ENCODE data around the gene HOXB5.
A peak's percentile ranks its signal among the peaks of the same experiment; 100 is the strongest.

HOXB5 gene

DNA sequence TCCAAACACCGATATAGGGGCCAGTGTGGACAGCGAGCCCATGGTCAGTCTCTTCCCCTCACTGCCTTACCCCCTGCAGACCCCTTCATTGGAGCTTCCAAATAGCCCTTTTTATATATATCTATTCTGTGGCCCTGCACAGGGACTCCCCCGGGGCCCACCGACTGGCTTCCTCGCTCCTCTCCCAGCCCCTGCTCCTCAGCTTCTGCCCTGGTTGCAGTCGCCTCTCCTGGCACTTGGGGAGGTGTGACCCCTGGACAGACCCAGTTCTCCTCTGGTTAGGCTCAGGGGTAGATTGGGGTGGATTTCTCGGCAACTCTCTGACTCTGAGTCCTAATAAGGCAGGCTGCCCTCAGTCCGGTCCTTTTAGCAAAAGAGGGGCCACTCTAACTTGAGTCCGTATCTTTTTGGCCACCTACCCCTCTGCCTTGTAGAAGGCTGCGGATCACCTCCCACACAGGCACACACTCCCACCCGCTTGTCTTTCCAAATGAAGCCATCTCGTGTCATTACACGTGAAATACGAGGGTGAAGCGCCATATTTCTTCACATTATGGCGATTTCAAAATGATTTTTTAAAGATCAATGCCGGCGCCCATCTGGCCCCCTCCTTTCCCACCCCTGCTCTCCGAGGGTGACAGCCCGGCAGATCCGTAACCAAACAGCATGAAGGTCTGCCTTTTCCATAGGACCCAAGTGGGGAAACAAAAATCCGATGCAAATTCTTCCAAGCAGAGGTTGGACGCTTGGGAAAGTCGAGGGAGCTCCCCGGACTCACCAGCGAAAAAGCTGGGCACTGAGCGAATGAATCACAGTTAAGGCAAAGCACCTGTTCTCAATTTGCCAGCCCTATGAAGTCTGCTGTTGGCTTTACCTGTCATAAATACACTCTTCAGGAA lies 34.3 kb upstream of the HOXB5 start:
- Histone ChIP-seq H3K4me3 (ENCODE audit: low read depth, low read length) (no peak overlapping the region), H3K27me3 (ENCODE audit: insufficient read depth, low read length) (peaks cover 98% of the 10 kb centered on the region)

DNA sequence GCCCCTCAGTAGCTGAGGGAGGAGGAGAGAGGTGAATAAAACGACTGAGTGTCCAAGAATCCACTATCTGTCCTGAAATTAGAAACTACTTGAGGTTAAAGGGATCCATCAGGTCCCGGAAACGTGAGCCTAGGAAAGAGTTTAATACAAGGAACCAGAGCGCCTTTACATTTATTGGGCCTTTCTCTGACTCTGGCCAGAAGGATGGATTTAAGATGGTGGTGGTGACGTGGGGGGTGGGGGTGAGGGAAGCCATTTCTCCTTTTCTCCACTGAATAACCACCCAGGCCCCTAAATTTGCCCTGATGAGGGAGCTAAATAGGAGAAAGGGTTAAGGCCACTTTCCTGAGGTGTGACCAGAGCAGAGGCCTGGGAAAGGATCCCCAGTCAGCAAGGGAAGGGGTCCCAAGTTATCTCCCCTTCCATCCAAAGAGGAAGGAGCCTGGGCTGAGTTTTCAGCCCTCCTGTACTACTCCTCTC lies 33.6 kb upstream of the HOXB5 start:
- H2AFZ ChIP-seq (ENCODE audit: low read length, unreplicated experiment) = no peak overlapping the region
- H3K27ac ChIP-seq (ENCODE audit: low read depth, low read length) = no peak overlapping the region
- no peaks in the 10 kb centered on the region for H3K4me1 ChIP-seq (ENCODE audit: control insufficient read depth, insufficient read depth, low read length, unreplicated experiment)
- no peaks in the 10 kb centered on the region for H3K36me3 ChIP-seq (ENCODE audit: insufficient read depth, low read length)
- H3K79me2 ChIP-seq (ENCODE audit: control insufficient read depth, insufficient read depth, low read length, unreplicated experiment) = no peaks in the 10 kb centered on the region
- no peak overlapping the region for H3K4me3 ChIP-seq (ENCODE audit: low read depth, low read length)
- H3K27me3 ChIP-seq (ENCODE audit: insufficient read depth, low read length) = peaks cover 98% of the 10 kb centered on the region

More for the DNA sequence above, 34.3 kb upstream of the HOXB5 start:
- Histone ChIP-seq H3K4me1 (ENCODE audit: control insufficient read depth, insufficient read depth, low read length, unreplicated experiment) (no peaks in the 10 kb centered on the region), H2AFZ (ENCODE audit: low read length, unreplicated experiment) (no peak overlapping the region), H3K27ac (ENCODE audit: low read depth, low read length) (no peak overlapping the region), H3K36me3 (ENCODE audit: insufficient read depth, low read length) (no peaks in the 10 kb centered on the region), H3K79me2 (ENCODE audit: control insufficient read depth, insufficient read depth, low read length, unreplicated experiment) (no peaks in the 10 kb centered on the region)

DNA sequence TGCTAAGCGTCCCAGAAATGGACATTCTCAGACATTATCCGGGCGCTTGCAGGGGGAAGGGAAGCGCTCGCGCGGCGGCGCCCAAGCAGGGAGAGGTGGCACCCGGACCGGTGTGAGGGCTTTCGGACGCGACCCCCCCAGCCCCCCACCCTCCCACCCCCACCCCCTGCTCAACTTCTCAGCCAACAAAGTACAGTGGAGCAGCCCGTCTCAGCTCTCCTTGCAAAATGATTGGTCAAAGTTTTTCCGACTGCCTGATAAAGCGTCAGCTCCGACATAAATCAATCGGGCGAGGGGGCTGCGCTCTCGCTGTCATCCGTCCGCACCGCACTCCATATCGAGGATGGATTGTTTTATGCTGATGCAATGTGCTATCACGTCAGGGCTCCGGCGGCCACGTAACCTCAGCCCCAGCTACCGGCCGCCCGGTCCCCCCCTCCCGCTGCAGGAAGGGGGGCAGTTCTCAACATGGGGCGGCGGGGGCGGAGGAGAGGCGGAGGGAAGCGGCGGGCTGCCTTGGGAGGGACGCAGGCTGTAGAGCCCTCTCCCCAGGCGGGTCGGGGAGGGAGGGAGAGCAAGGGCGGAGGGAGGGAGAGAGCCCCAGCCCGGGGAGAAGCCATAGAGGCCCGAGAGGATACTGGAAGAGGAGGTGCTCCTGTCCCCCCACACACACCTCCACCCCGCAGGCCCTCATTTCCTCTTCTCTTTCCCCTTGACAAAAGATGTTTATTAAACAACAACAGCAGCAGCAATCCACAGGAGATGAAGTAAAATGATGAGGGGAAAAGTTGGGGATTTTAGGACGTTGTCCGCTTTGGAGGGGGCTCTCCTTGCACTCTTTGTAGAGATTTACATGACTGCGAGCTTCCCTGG lies 32.9 kb upstream of the HOXB5 start, which contains the start of gene HOXB9:
Gene HOXB9, minus strand, starts transcription at position 114 of the 873 bp plus-strand sequence. Its CDS starts 89 bp downstream, at position 25.
- H3K4me3 ChIP-seq (ENCODE audit: low read depth, low read length) = peak within 1 kb of the TSS; percentile 52
- no peaks in the 10 kb centered on the region for H3K79me2 ChIP-seq (ENCODE audit: control insufficient read depth, insufficient read depth, low read length, unreplicated experiment)
- H3K27me3 ChIP-seq (ENCODE audit: insufficient read depth, low read length) = peaks cover 98% of the 10 kb centered on the region
- H3K4me1 ChIP-seq (ENCODE audit: control insufficient read depth, insufficient read depth, low read length, unreplicated experiment) = no peaks in the 10 kb centered on the region
- no peak within 1 kb of the TSS for H2AFZ ChIP-seq (ENCODE audit: low read length, unreplicated experiment)
- H3K27ac ChIP-seq (ENCODE audit: low read depth, low read length) = no peak within 1 kb of the TSS
- H3K36me3 ChIP-seq (ENCODE audit: insufficient read depth, low read length) = no peaks in the 10 kb centered on the region

DNA sequence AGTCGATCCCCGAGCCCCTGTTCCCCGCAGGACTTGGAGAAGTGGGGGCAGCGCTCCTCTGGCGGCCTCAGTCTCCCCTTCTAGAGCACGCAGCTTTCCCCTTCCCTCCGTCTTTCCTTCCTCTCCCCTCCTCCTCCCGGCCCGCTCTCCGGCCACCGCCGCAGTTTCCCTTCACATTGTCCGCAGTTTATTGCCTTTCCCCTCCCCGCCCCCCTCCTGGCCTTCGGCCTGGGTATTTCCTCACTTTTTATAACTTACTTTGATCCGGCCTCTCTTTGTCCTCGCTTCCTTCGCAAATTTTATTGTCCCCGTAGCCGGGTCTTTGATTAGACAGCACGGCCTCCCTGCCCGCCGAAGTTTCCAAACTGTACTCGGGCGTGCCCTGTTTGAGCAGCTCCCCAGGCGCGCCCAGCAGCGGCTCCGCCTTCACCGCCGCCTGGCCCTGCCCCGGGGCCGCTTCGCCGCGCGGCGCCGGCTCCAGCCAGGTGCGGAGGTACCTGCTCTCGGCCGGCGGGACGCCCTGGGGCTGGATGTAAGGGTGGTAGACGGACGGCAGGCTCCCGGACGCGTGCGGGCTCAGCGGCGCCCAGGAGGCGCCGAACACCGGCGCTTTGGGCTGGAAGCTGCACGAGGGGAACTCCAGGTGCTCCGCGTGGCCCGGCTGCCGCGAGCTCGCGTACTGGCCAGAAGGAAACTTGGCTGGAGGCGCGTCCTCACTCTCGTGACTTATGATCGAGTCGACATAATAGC lies 32.1 kb upstream of the HOXB5 start:
- Histone ChIP-seq H3K4me3 (ENCODE audit: low read depth, low read length) (peak overlapping the region; percentile 52), H3K79me2 (ENCODE audit: control insufficient read depth, insufficient read depth, low read length, unreplicated experiment) (no peaks in the 10 kb centered on the region), H3K4me1 (ENCODE audit: control insufficient read depth, insufficient read depth, low read length, unreplicated experiment) (no peaks in the 10 kb centered on the region), H3K27me3 (ENCODE audit: insufficient read depth, low read length) (peaks cover 98% of the 10 kb centered on the region), H3K36me3 (ENCODE audit: insufficient read depth, low read length) (no peaks in the 10 kb centered on the region), H3K27ac (ENCODE audit: low read depth, low read length) (no peak overlapping the region), H2AFZ (ENCODE audit: low read length, unreplicated experiment) (no peak overlapping the region)

DNA sequence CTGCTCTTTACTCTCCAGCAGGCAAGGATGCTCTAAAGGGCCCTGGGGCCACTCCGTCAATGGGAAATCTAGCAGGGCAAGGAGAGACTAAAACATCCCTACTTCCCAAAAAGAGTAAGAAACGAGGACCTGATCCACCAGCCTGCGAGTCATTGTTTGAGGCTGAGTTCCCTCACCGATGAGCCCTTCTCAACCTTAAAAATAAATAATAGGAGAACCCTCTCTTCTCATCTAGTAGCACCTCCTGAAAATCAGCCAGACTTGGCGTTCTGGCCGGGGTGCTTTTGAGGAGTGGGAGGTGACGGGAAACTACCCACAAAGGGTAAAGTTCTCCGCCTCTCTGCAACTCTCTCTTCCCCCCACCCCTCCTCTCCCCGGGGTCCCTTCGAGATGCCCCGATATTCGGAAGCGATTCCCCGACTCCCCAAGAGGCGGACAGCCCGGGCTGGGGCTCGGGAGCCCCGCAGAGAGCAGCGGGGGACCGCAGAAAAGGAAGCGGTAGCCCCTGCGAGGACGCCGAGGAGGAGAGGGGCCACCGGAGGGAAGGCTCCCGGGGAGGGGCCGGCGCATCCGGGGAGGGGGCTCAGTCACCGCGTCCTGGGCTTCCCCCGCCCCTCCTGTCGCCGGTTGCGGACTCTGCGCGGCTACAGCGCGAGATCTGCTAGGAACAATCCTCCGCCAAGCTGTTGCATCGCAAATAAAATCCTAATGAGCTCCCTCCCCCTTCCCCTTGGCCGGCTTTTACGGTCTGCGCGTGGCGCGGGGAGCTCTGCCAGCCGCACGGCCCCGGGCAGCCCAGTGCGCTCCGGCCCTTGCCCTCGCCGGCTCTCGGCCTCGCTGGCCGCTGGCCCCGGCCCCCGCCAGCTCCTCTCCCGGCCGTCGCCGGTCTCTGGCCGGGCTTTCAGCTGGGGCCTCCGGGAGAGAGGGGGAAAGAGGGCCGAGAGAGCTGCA lies 31.2 kb upstream of the HOXB5 start:
- Histone ChIP-seq H2AFZ (ENCODE audit: low read length, unreplicated experiment) (no peak overlapping the region), H3K27me3 (ENCODE audit: insufficient read depth, low read length) (peaks cover 98% of the 10 kb centered on the region), H3K4me1 (ENCODE audit: control insufficient read depth, insufficient read depth, low read length, unreplicated experiment) (no peaks in the 10 kb centered on the region), H3K79me2 (ENCODE audit: control insufficient read depth, insufficient read depth, low read length, unreplicated experiment) (no peaks in the 10 kb centered on the region), H3K4me3 (ENCODE audit: low read depth, low read length) (peak overlapping the region; percentile 52), H3K27ac (ENCODE audit: low read depth, low read length) (no peak overlapping the region), H3K36me3 (ENCODE audit: insufficient read depth, low read length) (no peaks in the 10 kb centered on the region)

DNA sequence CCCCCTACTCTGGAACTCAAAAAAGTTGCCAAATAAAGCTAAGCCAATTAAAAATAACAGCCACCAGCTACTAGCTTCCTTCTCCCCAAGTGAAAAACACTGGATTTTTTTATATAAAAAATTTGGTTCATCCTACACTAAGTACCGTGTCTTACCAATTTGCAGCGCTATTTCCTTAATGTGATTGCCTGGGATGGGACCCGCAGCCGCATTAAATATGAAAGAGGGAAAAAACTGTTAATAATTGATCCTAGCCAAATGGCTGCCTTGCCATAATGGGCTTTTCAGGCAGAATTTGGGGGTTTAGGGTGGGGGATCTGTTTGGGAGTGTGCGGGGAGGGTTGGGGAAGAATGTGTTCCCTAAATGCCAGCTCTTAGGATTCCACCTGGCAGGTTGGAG lies 30.5 kb upstream of the HOXB5 start:
- Histone ChIP-seq H3K27me3 (ENCODE audit: insufficient read depth, low read length) (peaks cover 98% of the 10 kb centered on the region), H3K4me1 (ENCODE audit: control insufficient read depth, insufficient read depth, low read length, unreplicated experiment) (no peaks in the 10 kb centered on the region), H3K79me2 (ENCODE audit: control insufficient read depth, insufficient read depth, low read length, unreplicated experiment) (no peaks in the 10 kb centered on the region), H3K36me3 (ENCODE audit: insufficient read depth, low read length) (no peaks in the 10 kb centered on the region), H3K27ac (ENCODE audit: low read depth, low read length) (no peak overlapping the region), H2AFZ (ENCODE audit: low read length, unreplicated experiment) (no peak overlapping the region), H3K4me3 (ENCODE audit: low read depth, low read length) (no peak overlapping the region)

DNA sequence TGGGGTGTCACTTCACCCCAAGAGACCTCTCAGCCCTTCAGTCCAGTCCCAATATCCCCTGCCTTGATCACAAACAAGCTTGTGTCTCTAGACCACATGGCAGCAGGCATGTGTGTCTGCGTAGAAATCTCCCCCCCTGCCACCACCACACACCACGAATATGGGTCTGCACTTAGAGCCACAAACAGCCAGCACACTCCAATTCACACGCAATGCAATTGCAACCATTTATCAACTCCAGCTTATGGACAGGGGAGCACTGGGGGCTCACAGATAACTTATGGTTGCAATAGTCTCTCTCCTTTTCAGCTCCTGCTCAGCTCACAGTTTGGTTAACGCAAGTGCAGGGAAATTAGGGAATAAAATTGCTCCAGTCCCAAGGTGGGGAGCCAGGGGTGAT lies 30.0 kb upstream of the HOXB5 start:
- Histone ChIP-seq H3K79me2 (ENCODE audit: control insufficient read depth, insufficient read depth, low read length, unreplicated experiment) (no peaks in the 10 kb centered on the region), H3K4me3 (ENCODE audit: low read depth, low read length) (no peak overlapping the region), H3K27ac (ENCODE audit: low read depth, low read length) (no peak overlapping the region), H3K36me3 (ENCODE audit: insufficient read depth, low read length) (no peaks in the 10 kb centered on the region), H2AFZ (ENCODE audit: low read length, unreplicated experiment) (no peak overlapping the region), H3K4me1 (ENCODE audit: control insufficient read depth, insufficient read depth, low read length, unreplicated experiment) (no peaks in the 10 kb centered on the region), H3K27me3 (ENCODE audit: insufficient read depth, low read length) (peaks cover 98% of the 10 kb centered on the region)

DNA sequence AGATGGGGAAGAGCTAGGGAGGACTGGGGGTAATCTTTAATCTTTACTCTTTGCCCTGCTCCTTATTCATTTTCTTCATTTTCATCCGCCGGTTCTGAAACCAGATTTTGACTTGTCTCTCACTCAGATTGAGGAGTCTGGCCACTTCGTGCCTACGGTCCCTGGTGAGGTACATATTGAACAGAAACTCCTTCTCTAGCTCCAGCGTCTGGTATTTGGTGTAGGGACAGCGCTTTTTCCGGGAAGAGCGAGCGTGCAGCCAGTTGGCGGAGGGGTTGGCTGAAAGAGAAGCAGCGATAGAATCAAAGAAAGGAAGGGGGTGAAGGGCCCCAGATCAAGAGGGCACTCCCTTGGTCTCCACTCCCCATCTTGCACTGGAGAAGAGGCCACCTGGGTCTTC lies 29.3 kb upstream of the HOXB5 start:
- H3K36me3 ChIP-seq (ENCODE audit: insufficient read depth, low read length) = no peaks in the 10 kb centered on the region
- H3K4me1 ChIP-seq (ENCODE audit: control insufficient read depth, insufficient read depth, low read length, unreplicated experiment) = no peaks in the 10 kb centered on the region
- H2AFZ ChIP-seq (ENCODE audit: low read length, unreplicated experiment) = no peak overlapping the region
- H3K79me2 ChIP-seq (ENCODE audit: control insufficient read depth, insufficient read depth, low read length, unreplicated experiment) = no peaks in the 10 kb centered on the region
- peaks cover 98% of the 10 kb centered on the region for H3K27me3 ChIP-seq (ENCODE audit: insufficient read depth, low read length)
- no peak overlapping the region for H3K4me3 ChIP-seq (ENCODE audit: low read depth, low read length)
- H3K27ac ChIP-seq (ENCODE audit: low read depth, low read length) = no peak overlapping the region

DNA sequence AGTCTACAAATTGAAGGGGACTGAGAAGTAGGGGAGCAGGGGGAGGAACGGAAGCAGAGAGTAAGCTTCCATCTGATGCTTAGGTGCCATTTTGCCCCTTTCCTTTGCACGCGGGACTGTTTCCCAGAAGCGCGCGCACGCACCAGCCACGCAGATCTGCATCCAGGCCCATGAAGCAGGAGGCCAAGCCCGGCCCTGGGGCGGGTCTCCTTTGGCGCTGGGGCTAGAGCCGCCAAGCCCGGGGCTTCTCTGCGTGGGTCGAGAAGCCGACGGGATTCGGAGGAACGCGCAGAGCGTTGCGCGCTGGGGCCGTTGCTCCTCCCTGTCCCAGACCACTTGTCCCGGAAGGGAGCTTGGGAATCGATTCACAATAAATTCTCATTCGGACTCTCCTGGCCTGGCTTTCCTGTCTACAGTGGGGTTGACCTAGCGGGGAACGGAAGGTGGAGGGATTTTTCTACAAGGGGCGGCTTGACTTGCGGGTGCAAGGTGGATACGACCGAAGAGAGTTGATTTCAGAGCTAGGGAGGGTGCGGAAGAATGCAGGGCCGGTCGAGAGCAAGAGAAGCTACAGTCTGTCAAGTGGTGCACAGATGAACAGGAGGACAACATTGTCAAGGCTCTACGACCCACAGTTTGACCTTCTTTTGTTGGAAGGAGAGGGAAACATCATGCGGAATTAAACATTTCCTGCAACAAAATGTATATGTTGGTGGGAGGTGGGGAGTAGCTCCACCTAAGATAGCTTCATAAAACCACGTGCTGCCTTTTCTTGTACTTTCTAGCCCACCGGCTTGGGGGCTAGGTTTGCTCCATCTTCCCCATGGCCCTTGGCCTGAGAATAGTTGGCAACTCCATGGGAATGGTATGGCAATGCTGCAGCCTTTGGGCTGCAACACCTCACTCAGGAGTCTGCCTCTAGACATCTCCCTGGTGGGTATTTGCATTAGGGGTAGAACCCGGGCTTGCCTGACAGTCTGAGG lies 28.1 kb upstream of the HOXB5 start:
- Histone ChIP-seq H3K36me3 (ENCODE audit: insufficient read depth, low read length) (no peaks in the 10 kb centered on the region), H3K4me3 (ENCODE audit: low read depth, low read length) (no peak overlapping the region), H2AFZ (ENCODE audit: low read length, unreplicated experiment) (no peak overlapping the region), H3K27me3 (ENCODE audit: insufficient read depth, low read length) (peaks cover 98% of the 10 kb centered on the region), H3K27ac (ENCODE audit: low read depth, low read length) (no peak overlapping the region), H3K4me1 (ENCODE audit: control insufficient read depth, insufficient read depth, low read length, unreplicated experiment) (no peaks in the 10 kb centered on the region), H3K79me2 (ENCODE audit: control insufficient read depth, insufficient read depth, low read length, unreplicated experiment) (no peaks in the 10 kb centered on the region)
